HG03039 (cell line): ENCODE data around the gene GFI1.
"Not testable (repeated sequence)": the region's sequence is repeated elsewhere in the genome, so short reads cannot be mapped to it uniquely, and the experiment has no call there.

ENCODE experiments used
- ATAC-seq: cut with Tn5 transposase; IDR thresholded peaks from one replicate; pipeline ENCODE4 v1.9.1; 2021; ENCODE audit warnings: mild to moderate bottlenecking, moderate library complexity; ENCODE audit not compliant: unreplicated experiment

Gene GFI1

GRCh38 chr1:92466683-92467352 lies 19.9 kb downstream of the GFI1 start:
- ATAC-seq: no peak

DNA sequence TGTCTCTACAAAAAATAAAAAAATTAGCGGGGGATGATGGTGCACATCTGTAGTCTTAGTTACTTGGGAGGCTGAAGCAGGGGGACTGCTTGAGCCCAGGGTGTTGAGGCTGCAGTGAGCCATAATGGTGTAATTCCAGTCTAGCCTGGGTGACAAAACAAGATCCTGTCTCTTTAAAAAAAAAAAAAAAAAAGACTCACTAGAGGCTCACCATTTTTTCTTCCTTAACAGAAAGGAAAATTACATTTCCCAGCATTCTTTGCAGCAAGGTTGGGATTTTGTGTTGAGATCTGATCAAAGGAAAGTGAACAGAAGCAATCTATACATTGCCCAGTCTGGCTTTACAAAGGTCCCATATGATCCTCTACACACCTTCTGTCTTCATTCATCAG lies 21.5 kb downstream of the GFI1 start:
- no peak for ATAC-seq

GRCh38 chr1:92464588-92465255 lies 22.0 kb downstream of the GFI1 start:
- no peak for ATAC-seq

DNA sequence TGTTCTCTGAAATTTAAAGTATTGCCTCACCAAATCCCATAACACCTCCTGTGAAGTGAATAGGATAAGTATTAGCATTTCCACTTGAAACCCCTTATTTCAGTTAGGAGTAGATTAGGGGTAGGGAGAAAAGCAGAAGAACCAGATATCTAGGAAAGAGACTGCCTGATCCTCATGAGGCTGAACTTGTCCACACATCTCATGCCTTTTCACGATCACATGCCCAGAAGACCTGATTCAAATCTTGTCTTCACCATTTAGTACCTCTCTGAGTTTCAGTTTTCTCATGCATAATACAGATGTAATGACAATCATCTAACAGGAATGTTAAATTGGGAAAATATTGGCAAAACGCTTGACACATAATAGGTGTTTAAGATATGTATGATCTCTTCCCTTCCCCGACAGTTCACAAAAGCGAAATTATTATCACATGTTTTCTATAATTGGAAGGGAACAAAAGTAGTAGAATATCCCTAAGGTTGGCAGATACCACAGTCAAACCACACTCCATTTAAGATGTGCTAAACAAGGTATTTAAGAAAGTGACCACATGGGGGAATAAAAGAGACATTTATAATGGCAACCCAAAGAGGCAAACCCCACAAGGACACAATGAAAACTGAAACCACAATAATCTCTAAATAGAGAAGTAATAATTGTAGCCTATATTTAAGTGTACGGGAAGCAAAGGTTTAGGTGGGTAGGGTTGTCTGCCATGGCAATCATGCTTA lies 25.2 kb downstream of the GFI1 start:
- ATAC-seq: no peak

GRCh38 chr1:92459871-92460320 lies 26.8 kb downstream of the GFI1 start:
- ATAC-seq: no peak

DNA sequence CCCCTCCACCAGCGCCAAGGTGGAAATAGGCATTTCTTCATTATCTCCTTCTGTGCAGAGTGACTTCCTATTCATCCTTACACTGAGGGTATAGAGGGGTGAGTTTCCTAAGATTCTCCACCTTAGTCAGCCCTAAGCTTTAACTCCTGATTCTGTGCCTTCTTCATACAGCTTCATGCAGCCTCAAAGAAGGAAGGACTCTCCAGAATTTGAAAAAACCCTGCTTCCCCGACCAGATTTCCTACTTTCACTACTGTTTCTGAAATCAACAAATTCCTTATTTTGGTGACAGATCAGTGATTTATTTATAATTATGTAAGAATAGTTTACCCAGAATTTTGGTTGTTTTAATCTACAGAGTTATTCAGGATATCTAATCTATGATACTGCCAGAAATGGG lies 28.6 kb downstream of the GFI1 start:
- no peak for ATAC-seq

DNA sequence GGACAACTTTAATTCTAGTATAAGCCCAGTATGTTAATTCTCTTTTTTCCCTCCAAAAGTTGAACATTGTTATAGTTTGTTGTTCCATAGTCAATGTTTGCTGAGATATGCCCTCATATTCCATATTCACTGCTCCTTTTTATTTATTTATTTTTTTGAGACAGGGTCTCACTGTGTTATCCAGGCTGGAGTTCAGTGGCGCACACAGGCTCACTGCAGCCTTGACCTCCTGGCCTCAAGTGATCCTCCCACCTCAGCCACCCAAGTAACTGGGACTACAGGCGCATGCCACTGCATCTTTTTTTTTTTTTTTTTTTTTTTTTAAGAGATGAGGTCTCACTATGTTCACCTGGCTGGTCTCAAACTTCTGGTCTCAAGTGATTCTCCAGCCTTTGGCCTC lies 38.7 kb downstream of the GFI1 start:
- ATAC-seq: no peak

DNA sequence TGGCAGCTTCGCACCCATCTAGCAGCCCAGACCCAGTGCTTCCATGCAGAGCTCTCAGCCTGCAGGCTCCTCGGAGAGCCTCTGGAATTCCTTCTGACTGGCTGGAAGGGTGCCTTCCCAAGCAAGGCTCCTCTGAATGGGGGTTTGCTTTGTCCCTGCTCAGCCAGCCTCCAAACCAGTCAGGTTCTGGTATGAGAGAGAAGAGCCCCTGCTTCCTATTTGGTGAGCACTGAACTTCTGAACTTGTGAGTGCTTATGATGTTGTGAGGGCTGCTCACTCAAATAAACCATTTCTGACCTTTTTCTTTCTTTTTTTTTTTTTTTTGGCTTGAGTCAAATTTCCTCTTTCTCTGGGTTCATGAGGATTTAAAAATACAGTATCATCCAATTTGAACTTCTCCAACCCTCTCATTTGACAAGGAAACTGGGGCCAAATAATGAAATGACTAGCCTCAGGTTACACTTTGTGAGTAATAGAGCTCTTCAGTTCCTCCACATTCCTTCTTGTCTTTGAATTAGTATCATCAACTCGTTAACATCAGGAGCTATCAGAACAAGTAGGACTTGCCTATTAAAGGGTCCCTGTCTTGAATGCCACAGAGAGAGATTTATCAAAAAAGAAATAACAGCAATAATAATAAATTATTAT lies 39.6 kb downstream of the GFI1 start:
- no peak for ATAC-seq

- ATAC-seq: no peak
Measured at GRCh38 chr1:92446546-92446945, 40.2 kb downstream of the GFI1 start.

GRCh38 chr1:92445865-92446264 lies 40.9 kb downstream of the GFI1 start:
- no peak for ATAC-seq

DNA sequence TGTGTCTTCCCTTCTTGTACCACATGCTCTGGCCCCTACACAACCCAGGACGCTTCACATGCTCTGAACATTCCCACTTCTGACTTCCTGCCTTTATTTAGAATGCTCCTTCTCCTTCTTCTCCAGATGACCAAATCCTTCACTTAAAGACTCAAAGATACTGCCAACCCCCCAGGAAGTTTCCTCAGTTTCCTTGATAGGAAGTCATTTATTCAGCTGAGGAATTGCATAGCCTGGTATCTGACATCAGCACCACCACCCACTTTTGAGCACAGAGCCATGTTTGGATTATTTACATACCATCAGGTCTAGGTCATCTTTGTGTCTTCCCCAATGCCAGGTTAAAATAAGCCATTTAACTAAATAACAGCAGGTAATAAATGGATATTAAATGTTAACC lies 42.4 kb downstream of the GFI1 start:
- ATAC-seq: no peak

DNA sequence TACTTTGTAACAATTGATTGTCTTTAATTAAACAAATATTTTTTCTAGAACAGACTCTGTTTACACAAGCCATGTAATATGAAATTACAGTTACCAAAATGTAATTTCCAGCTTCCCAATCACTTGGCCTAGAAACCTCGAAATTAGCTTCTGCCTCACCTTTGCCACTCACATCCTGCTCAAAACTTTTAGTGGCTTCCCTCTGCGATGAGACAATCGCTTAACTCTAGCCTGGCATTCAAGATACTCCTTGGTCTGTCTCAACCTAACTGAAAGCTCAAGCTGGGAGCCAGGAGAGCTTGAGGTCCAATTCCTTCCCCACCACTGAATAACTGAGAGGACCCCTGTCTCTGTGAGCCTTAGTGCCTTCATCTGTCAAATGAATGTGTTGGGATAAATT lies 42.8 kb downstream of the GFI1 start:
- ATAC-seq: no peak

- no peak for ATAC-seq
Measured at GRCh38 chr1:92442351-92442750, 44.4 kb downstream of the GFI1 start.

GRCh38 chr1:92441697-92442342 lies 44.9 kb downstream of the GFI1 start:
- no peak for ATAC-seq

DNA sequence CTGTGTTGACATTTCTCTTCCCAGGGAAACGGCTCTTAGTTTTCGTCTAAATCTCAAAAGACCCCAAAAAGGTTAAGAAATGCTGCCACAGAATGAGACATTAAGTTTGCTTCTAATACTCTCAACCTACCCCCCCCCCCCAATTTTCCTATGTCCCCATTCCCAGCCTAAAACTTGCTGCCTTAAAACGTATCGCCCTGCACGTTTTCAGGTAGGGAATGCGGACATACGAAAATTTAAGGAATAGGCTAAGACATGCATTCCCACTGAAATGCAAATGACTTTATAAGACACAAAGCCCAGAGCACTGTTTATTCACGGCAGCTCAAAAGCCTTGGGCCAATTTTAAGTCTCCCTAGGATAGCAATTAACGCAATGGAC lies 45.4 kb downstream of the GFI1 start:
- ATAC-seq: no peak

- no peak for ATAC-seq
Measured at GRCh38 chr1:92439291-92439690, 47.4 kb downstream of the GFI1 start.

GRCh38 chr1:92434572-92434971 lies 52.2 kb downstream of the GFI1 start:
- ATAC-seq: not testable (repeated sequence)

DNA sequence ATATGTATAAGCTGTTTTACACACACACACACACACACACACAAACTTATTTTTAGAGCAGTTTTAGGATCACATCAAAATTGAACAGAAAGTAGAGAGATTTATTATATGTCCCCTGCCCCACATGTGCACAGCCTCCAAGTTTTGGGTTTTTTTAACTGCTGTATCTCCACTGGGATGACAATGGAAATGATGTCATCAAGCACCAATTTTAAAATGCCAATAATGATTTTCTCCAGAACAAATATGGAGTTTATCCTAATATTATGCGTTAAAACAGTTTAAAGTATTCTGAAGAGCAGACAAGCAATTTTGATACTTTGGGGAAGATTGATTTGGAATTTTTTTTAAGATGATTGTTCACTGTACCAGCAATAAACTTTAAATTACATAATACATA lies 56.7 kb downstream of the GFI1 start:
- ATAC-seq: no peak

DNA sequence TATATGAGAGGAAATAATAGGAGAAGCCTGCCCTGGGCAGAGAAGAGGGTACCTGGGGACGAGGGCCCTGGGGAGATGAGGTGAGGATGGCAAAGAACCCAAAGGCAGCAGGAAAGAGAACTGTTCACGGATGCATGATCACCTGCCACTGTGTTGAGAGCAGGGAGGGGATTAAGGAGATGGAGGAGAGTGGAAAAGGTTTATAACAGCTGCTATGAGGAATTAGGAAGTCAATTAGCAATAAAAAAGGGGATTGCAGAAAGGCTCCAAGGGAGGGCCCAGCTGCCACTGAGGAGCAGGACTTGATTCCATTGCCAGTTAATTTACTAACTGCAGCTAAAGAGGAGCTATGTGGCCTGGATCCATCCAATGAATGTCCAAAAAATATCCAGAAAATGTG lies 61.1 kb downstream of the GFI1 start:
- ATAC-seq: no peak
